HepG2 (cell line): ENCODE measurements around the gene FOLR2.

Source experiments
- CTCF ChIP-seq: sonication (generic); formaldehyde crosslinking; IDR thresholded peaks from 2 replicates; pipeline ENCODE4 v1.5.0; 2020; ENCODE audit warnings: mild to moderate bottlenecking, missing genetic modification reagents, moderate library complexity
- ETV6 ChIP-seq: sonication (generic); formaldehyde crosslinking; conservative IDR thresholded peaks from 2 replicates; pipeline ENCODE4 v1.4.0; 2020; ENCODE audit warnings: missing genetic modification reagents
- KDM1A ChIP-seq: IDR thresholded peaks from 2 replicates; pipeline ENCODE4 v1.6.1; 2016; ENCODE audit warnings: missing compliant biosample characterization
- NFE2L2 ChIP-seq: fragments of 150-350 bp; IDR thresholded peaks from 2 replicates; pipeline ENCODE4 v1.6.1; 2014; ENCODE audit warnings: low read length
- ZNF431 ChIP-seq: sonication (generic); formaldehyde crosslinking; IDR thresholded peaks from 2 replicates; pipeline ENCODE4 v1.9.0; 2022; ENCODE audit warnings: missing genetic modification reagents, low read depth, mild to moderate bottlenecking, borderline replicate concordance

- TF ChIP-seq ETV6 (CRISPR knock-in tag) (no peak), ZNF431 (CRISPR knock-in tag) (no peak), NFE2L2 (no peak), KDM1A (no peak), CTCF (no peak)
Measured at GRCh38 chr11:72234514-72234830, 17.9 kb downstream of the FOLR2 start.
